DND-41 (cell line): Measurements from ENCODE around the gene IGFBP2.

ENCODE experiments used
- EZH2 ChIP-seq: IDR thresholded peaks from 3 replicates; pipeline ENCODE4 v1.6.1; 2012; ENCODE audit warnings: borderline replicate concordance, low read depth, mild to moderate bottlenecking, moderate library complexity, low read length, inconsistent platforms; ENCODE audit not compliant: severe bottlenecking
- TF ChIP-seq, protein P1 (sequence below): IDR thresholded peaks from 2 replicates; pipeline ENCODE4 v1.5.1; 2012; ENCODE audit warnings: borderline replicate concordance, low read length, moderate library complexity, mild to moderate bottlenecking; ENCODE audit not compliant: poor library complexity, severe bottlenecking; ENCODE audit errors: extremely low read depth

DNA sequence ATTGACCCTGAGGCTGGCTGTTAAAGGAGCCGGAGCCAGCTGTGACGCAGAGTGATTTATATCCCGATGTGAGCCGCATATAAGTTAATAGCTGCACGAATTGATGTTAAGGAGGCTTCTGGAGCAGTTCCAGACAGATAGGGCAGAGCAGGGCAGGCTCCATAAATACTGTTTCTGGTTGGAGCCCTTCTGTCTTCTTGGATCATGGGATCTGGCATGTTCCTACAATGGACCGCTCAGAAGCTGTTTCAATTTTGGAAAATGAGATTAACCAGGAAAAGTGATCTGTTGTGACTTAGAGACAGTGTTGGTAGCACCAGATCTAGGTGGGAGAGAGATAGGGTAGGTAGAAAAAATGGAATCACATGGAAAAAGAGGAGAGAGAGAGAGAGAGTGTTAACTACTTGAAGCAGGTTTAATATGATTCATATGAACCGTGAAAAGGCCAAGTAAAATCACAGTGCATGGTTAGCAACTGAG, 66.9 kb downstream of the IGFBP2 start:
- TF ChIP-seq, protein P1, sequence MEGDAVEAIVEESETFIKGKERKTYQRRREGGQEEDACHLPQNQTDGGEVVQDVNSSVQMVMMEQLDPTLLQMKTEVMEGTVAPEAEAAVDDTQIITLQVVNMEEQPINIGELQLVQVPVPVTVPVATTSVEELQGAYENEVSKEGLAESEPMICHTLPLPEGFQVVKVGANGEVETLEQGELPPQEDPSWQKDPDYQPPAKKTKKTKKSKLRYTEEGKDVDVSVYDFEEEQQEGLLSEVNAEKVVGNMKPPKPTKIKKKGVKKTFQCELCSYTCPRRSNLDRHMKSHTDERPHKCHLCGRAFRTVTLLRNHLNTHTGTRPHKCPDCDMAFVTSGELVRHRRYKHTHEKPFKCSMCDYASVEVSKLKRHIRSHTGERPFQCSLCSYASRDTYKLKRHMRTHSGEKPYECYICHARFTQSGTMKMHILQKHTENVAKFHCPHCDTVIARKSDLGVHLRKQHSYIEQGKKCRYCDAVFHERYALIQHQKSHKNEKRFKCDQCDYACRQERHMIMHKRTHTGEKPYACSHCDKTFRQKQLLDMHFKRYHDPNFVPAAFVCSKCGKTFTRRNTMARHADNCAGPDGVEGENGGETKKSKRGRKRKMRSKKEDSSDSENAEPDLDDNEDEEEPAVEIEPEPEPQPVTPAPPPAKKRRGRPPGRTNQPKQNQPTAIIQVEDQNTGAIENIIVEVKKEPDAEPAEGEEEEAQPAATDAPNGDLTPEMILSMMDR = no peak
- TF ChIP-seq EZH2 = no peak
